Keratinocyte (primary cell): ENCODE measurements around the gene ZC3H18. TPM values are rescaled to one million over a fixed set of nuclear protein-coding genes. Genes with fewer than 3 reads are reported as not detected.

Experiments
- DNase-seq: peaks from one replicate; pipeline ENCODE4 v3.0.0-alpha.2; 2011; ENCODE audit warnings: low read depth, missing footprints, low spot score
- FAIRE-seq: peaks from 2 replicates; lab custom pipeline; 2011; peaks lifted over from hg19 to GRCh38; lab: Jason Lieb, UNC
- H2AFZ ChIP-seq: 2 replicates; pipeline ENCODE4 v1.6.0; 2012; ENCODE audit warnings: low read length, control low read depth, inconsistent platforms; ENCODE audit not compliant: control insufficient read depth
- H3K27ac ChIP-seq: 2 replicates; pipeline ENCODE4 v1.5.1; 2011; ENCODE audit warnings: low read length; ENCODE audit not compliant: control insufficient read depth, insufficient read depth
- H3K27me3 ChIP-seq: 3 replicates; pipeline ENCODE4 v1.6.0; 2011; ENCODE audit warnings: low read length; ENCODE audit not compliant: control insufficient read depth, insufficient read depth; ENCODE audit errors: extremely low read depth
- H3K36me3 ChIP-seq, 2 experiments: 2 replicates in 1 of 2; 3 replicates in 1 of 2; pipeline ENCODE4 v1.5.1; 2011; ENCODE audit warnings: low read length in 2 of 2, mild to moderate bottlenecking in 1 of 2; ENCODE audit not compliant: control insufficient read depth in 2 of 2, insufficient read depth in 2 of 2; ENCODE audit errors: extremely low read depth in 1 of 2
- H3K4me1 ChIP-seq: 3 replicates; pipeline ENCODE4 v1.5.1; 2011; ENCODE audit warnings: low read length; ENCODE audit not compliant: control insufficient read depth, insufficient read depth; ENCODE audit errors: extremely low read depth
- H3K4me2 ChIP-seq: 3 replicates; pipeline ENCODE4 v1.6.0; 2011; ENCODE audit warnings: low read depth, low read length; ENCODE audit not compliant: control insufficient read depth, insufficient read depth; ENCODE audit errors: extremely low read depth
- H3K4me3 ChIP-seq, 3 experiments: fragments of 200-600 bp in 1 of 3; sonication (generic) in 1 of 3; 2 replicates in 2 of 3; 3 replicates in 1 of 3; pipeline ENCODE4 v1.5.1; 2011 to 2016; ENCODE audit warnings: low read length in 3 of 3, mild to moderate bottlenecking in 3 of 3, control low read depth in 2 of 3, inconsistent platforms in 1 of 3, low read depth in 1 of 3, mixed read lengths in 1 of 3, mixed run types in 1 of 3, moderate library complexity in 1 of 3; ENCODE audit not compliant: control insufficient read depth in 2 of 3, insufficient read depth in 2 of 3; ENCODE audit errors: extremely low read depth in 1 of 3
- H3K79me2 ChIP-seq: 2 replicates; pipeline ENCODE4 v1.6.0; 2012; ENCODE audit warnings: low read length; ENCODE audit not compliant: control insufficient read depth, insufficient read depth
- H3K9ac ChIP-seq: 3 replicates; pipeline ENCODE4 v1.6.0; 2011; ENCODE audit warnings: low read length; ENCODE audit not compliant: control insufficient read depth, insufficient read depth; ENCODE audit errors: extremely low read depth
- H3K9me1 ChIP-seq: 3 replicates; pipeline ENCODE4 v1.6.0; 2011; ENCODE audit warnings: low read length; ENCODE audit not compliant: control insufficient read depth, insufficient read depth; ENCODE audit errors: extremely low read depth
- H3K9me3 ChIP-seq: 2 replicates; pipeline ENCODE4 v1.5.1; 2012; ENCODE audit warnings: low read depth, low read length; ENCODE audit not compliant: control insufficient read depth
- H4K20me1 ChIP-seq: 3 replicates; pipeline ENCODE4 v1.6.0; 2011; ENCODE audit warnings: low read length; ENCODE audit not compliant: control insufficient read depth, insufficient read depth; ENCODE audit errors: extremely low read depth
- CTCF ChIP-seq, 3 experiments: IDR thresholded peaks in 1 of 3; conservative IDR thresholded peaks in 1 of 3; optimal IDR thresholded peaks in 1 of 3; 2 replicates in 2 of 3; 3 replicates in 1 of 3; pipeline versions ENCODE3 to v1.5.1; 2011; ENCODE audit warnings: low read length in 3 of 3, mild to moderate bottlenecking in 3 of 3, moderate library complexity in 2 of 3, control low read depth in 1 of 3, inconsistent platforms in 1 of 3; ENCODE audit not compliant: insufficient read depth in 2 of 3; ENCODE audit errors: extremely low read depth in 1 of 3
- EZH2 ChIP-seq: IDR thresholded peaks from one replicate; pipeline ENCODE4 v1.6.1; 2012; ENCODE audit warnings: inconsistent platforms, mild to moderate bottlenecking, low read length, moderate library complexity
- dilution Hi-C: fragments of 300-500 bp; cut with MboI; formaldehyde crosslinking; loops from one replicate; pipeline ENCODE4 v1.7.0; 2020; ENCODE audit warnings: low sequenced_read_pairs; ENCODE audit not compliant: extremely low pct_ligation_motif_present
- polyA plus RNA-seq, 5 experiments: library from polyadenylated mRNA; depleted of rRNA in 3 of 5; stranded (reverse) in 3 of 5; stranded (forward) in 1 of 5; unstranded in 1 of 5; fragments of >200 nt; gene quantifications; 1 replicate in 1 of 5; 2 replicates in 3 of 5; 3 replicates in 1 of 5; pipeline versions ENCODE4 v1.2.1 to v1.2.3, GENCODE V29; 2011 to 2012; ENCODE audit warnings: missing spikeins in 2 of 5, low read depth in 1 of 5, low replicate concordance in 1 of 5

The ZC3H18 gene
- polyA plus RNA-seq, 1 donor (not counting 4 experiments of a cell fraction or from before 2014, with no cell fraction given) = 7.5 TPM

- H3K27ac ChIP-seq = no peak overlapping the region
- no peaks in the 10 kb centered on the region for H3K4me1 ChIP-seq
- H3K4me3 ChIP-seq = no peak overlapping the region
- peaks cover 11% of the 10 kb centered on the region for H4K20me1 ChIP-seq
- H3K79me2 ChIP-seq = peaks cover 3% of the 10 kb centered on the region
- dilution Hi-C loops = no loop called here
- H3K4me2 ChIP-seq = no peak overlapping the region
- no peaks in the 10 kb centered on the region for H3K9me1 ChIP-seq
- no peak for TF ChIP-seq EZH2
- no peak for TF ChIP-seq CTCF (optimal IDR thresholded peaks at IDR 0.05 in 1 of 3, IDR thresholded peaks at IDR 0.05 in 1 of 3, conservative IDR thresholded peaks at IDR 0.05 in 1 of 3; ENCODE audit: extremely low read depth in 1 of 3, insufficient read depth in 2 of 3, low read length in 3 of 3)
- H3K36me3 ChIP-seq = peaks cover 15 to 33% of the 10 kb centered on the region in 2 experiments
- H2AFZ ChIP-seq = no peak overlapping the region
- DNase-seq = no peak
- no peak for FAIRE-seq
- no peaks in the 10 kb centered on the region for H3K9me3 ChIP-seq
- H3K9ac ChIP-seq = no peak overlapping the region
- H3K27me3 ChIP-seq = no peaks in the 10 kb centered on the region
These were observed 47.2 kb downstream of the ZC3H18 start for GRCh38 chr16:88617268-88618031.

- peaks cover 3% of the 10 kb centered on the region for H3K79me2 ChIP-seq
- H3K36me3 ChIP-seq = peaks cover 18 to 34% of the 10 kb centered on the region in 2 experiments
- no peak overlapping the region for H3K27ac ChIP-seq
- no peak overlapping the region for H2AFZ ChIP-seq
- no peak overlapping the region for H3K4me3 ChIP-seq
- H3K9ac ChIP-seq = no peak overlapping the region
- FAIRE-seq (no peak), DNase-seq (no peak)
- dilution Hi-C loops = no loop called here
- no peak overlapping the region for H3K4me2 ChIP-seq
- peaks cover 11% of the 10 kb centered on the region for H4K20me1 ChIP-seq
- H3K4me1 ChIP-seq = no peaks in the 10 kb centered on the region
- TF ChIP-seq CTCF (optimal IDR thresholded peaks at IDR 0.05 in 1 of 3, IDR thresholded peaks at IDR 0.05 in 1 of 3, conservative IDR thresholded peaks at IDR 0.05 in 1 of 3; ENCODE audit: extremely low read depth in 1 of 3, insufficient read depth in 2 of 3, low read length in 3 of 3) (no peak), EZH2 (no peak)
- no peaks in the 10 kb centered on the region for H3K9me3 ChIP-seq
- no peaks in the 10 kb centered on the region for H3K9me1 ChIP-seq
- no peaks in the 10 kb centered on the region for H3K27me3 ChIP-seq
These were observed 48.2 kb downstream of the ZC3H18 start for GRCh38 chr16:88618182-88618955.
